Dermis blood vessel endothelial cell (primary cell): ENCODE data around the gene ZNF544. TPM values are rescaled to one million over a fixed set of nuclear protein-coding genes. Genes with fewer than 3 reads are reported as not detected.
"Not testable (repeated sequence)": the region's sequence is repeated elsewhere in the genome, so short reads cannot be mapped to it uniquely, and the experiment has no call there.

Source experiments
- DNase-seq: peaks from one replicate; pipeline ENCODE4 v3.0.0; 2010
- total RNA-seq: library from RNA; depleted of rRNA; stranded (reverse); fragments of >200 nt; gene quantifications from 2 replicates; pipeline ENCODE4 v1.2.3, GENCODE V29; 2014

Gene ZNF544
- total RNA-seq, 1 donor from 2014 or later: 67.4 TPM

- DNase-seq: not testable (repeated sequence)
These were observed 29.5 kb downstream of the ZNF544 start for GRCh38 chr19:58258259-58258658.

- DNase-seq: no peak
These were observed 32.9 kb downstream of the ZNF544 start for GRCh38 chr19:58261600-58261967.

- no peak for DNase-seq
These were observed 33.5 kb downstream of the ZNF544 start for GRCh38 chr19:58261968-58262921.

GRCh38 chr19:58262922-58263296, 34.2 kb downstream of the ZNF544 start:
- no peak for DNase-seq

- no peak for DNase-seq
These were observed 36.4 kb downstream of the ZNF544 start for GRCh38 chr19:58265100-58265499.

GRCh38 chr19:58268344-58268743, 39.6 kb downstream of the ZNF544 start:
- DNase-seq: no peak

GRCh38 chr19:58274771-58275201, 46.1 kb downstream of the ZNF544 start:
- peak; percentile 65 for DNase-seq

- no peak for DNase-seq
These were observed 46.9 kb downstream of the ZNF544 start for GRCh38 chr19:58275564-58275963.

- DNase-seq: no peak
These were observed 48.5 kb downstream of the ZNF544 start for GRCh38 chr19:58277197-58277596.

- peak; percentile 17 for DNase-seq
These were observed 49.2 kb downstream of the ZNF544 start for GRCh38 chr19:58277748-58278540.

GRCh38 chr19:58278541-58279041, 49.9 kb downstream of the ZNF544 start, which contains the start of gene ZNF8:
Gene ZNF8 (plus strand): TSS chr19:58278955. CDS start chr19:58279082, 127 bp downstream.
- DNase-seq: peak; percentile 99

GRCh38 chr19:58279042-58279924, 50.6 kb downstream of the ZNF544 start:
- DNase-seq: peak; percentile 81

GRCh38 chr19:58279925-58280316, 51.2 kb downstream of the ZNF544 start:
- DNase-seq: no peak

- DNase-seq: no peak
These were observed 55.5 kb downstream of the ZNF544 start for GRCh38 chr19:58284199-58284598.

GRCh38 chr19:58291943-58292342, 63.2 kb downstream of the ZNF544 start:
- no peak for DNase-seq

- DNase-seq: no peak
These were observed 66.1 kb downstream of the ZNF544 start for GRCh38 chr19:58294743-58295374.

- DNase-seq: no peak
These were observed 67.4 kb downstream of the ZNF544 start for GRCh38 chr19:58296104-58296503.

GRCh38 chr19:58300620-58301019, 71.9 kb downstream of the ZNF544 start:
- DNase-seq: no peak

GRCh38 chr19:58304255-58304654, 75.5 kb downstream of the ZNF544 start:
- no peak for DNase-seq

- no peak for DNase-seq
These were observed 76.0 kb downstream of the ZNF544 start for GRCh38 chr19:58304748-58305064.

- DNase-seq: peak; percentile 99
These were observed 76.6 kb downstream of the ZNF544 start, which contains the start of gene ERVK3-1 for GRCh38 chr19:58305065-58305931. Gene ERVK3-1 (plus strand): TSS chr19:58305377. CDS start chr19:58312169, 6,792 bp downstream.
